Activated naive CD4-positive, alpha-beta T cell treated with anti-CD3 and anti-CD28 coated beads, Interleukin-2, amount 50 U/mL, for 24 hours (primary cell): ENCODE measurements around the gene SCAF8.

ENCODE experiments used
- H3K27ac Mint-ChIP-seq: one replicate; pipeline ENCODE4 v1.8.0; 2021; ENCODE audit warnings: mild to moderate bottlenecking, mixed read lengths
- H3K27me3 Mint-ChIP-seq: one replicate; pipeline ENCODE4 v1.8.0; 2021; ENCODE audit warnings: mixed read lengths
- H3K36me3 Mint-ChIP-seq: one replicate; pipeline ENCODE4 v1.8.0; 2021; ENCODE audit warnings: mixed read lengths
- H3K4me1 Mint-ChIP-seq: one replicate; pipeline ENCODE4 v1.8.0; 2021; ENCODE audit warnings: mixed read lengths
- H3K4me3 Mint-ChIP-seq: one replicate; pipeline ENCODE4 v1.8.0; 2021; ENCODE audit warnings: mild to moderate bottlenecking, mixed read lengths
- H3K9me3 Mint-ChIP-seq: one replicate; pipeline ENCODE4 v1.8.0; 2021; ENCODE audit warnings: mixed read lengths

SCAF8 gene

GRCh38 chr6:154835307-154835706 lies 102.1 kb downstream of the SCAF8 start:
- Mint-ChIP-seq H3K9me3 (no peaks in the 10 kb centered on the region), H3K36me3 (peaks cover 10% of the 10 kb centered on the region), H3K27ac (no peak overlapping the region), H3K27me3 (no peaks in the 10 kb centered on the region), H3K4me3 (no peak overlapping the region), H3K4me1 (peaks cover 41% of the 10 kb centered on the region)

- H3K4me3 Mint-ChIP-seq: no peak overlapping the region
- H3K9me3 Mint-ChIP-seq: no peaks in the 10 kb centered on the region
- no peaks in the 10 kb centered on the region for H3K27me3 Mint-ChIP-seq
- H3K4me1 Mint-ChIP-seq: peaks cover 46% of the 10 kb centered on the region
- H3K36me3 Mint-ChIP-seq: peaks cover 10% of the 10 kb centered on the region
- peak overlapping the region; percentile 5 for H3K27ac Mint-ChIP-seq
Measured at GRCh38 chr6:154839546-154839945, 106.3 kb downstream of the SCAF8 start.

GRCh38 chr6:154840363-154840762 lies 107.1 kb downstream of the SCAF8 start:
- Mint-ChIP-seq H3K9me3 (no peaks in the 10 kb centered on the region), H3K27me3 (no peaks in the 10 kb centered on the region), H3K27ac (no peak overlapping the region), H3K4me3 (no peak overlapping the region), H3K4me1 (peaks cover 48% of the 10 kb centered on the region), H3K36me3 (peaks cover 10% of the 10 kb centered on the region)

- no peak overlapping the region for H3K4me3 Mint-ChIP-seq
- H3K27me3 Mint-ChIP-seq: no peaks in the 10 kb centered on the region
- no peak overlapping the region for H3K27ac Mint-ChIP-seq
- peaks cover 49% of the 10 kb centered on the region for H3K4me1 Mint-ChIP-seq
- peaks cover 10% of the 10 kb centered on the region for H3K36me3 Mint-ChIP-seq
- H3K9me3 Mint-ChIP-seq: no peaks in the 10 kb centered on the region
Measured at GRCh38 chr6:154841109-154841508, 107.9 kb downstream of the SCAF8 start.

DNA sequence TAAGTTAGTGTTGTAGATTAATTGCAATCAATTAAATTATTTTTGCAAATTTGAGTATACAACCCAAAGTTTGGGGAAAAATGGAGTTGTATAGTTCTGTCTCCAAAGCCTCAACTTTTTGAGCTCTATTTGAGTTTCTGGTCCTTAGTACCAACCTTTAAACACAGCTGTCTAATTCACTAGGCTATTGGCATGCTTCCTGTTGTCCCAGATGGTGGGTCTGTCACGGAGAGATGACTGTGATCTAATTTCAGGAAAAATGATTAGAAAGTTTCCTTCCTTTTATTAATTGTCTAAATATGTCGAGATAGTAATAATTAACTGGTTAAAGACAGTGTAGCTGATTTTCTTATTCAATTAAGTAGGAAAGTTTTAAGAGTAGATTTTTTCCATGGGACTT lies 109.6 kb downstream of the SCAF8 start:
- peaks cover 59% of the 10 kb centered on the region for H3K4me1 Mint-ChIP-seq
- peaks cover 13% of the 10 kb centered on the region for H3K36me3 Mint-ChIP-seq
- H3K4me3 Mint-ChIP-seq: no peak overlapping the region
- H3K27me3 Mint-ChIP-seq: no peaks in the 10 kb centered on the region
- no peak overlapping the region for H3K27ac Mint-ChIP-seq
- H3K9me3 Mint-ChIP-seq: no peaks in the 10 kb centered on the region

- no peak overlapping the region for H3K27ac Mint-ChIP-seq
- H3K4me3 Mint-ChIP-seq: no peak overlapping the region
- H3K4me1 Mint-ChIP-seq: peaks cover 53% of the 10 kb centered on the region
- H3K27me3 Mint-ChIP-seq: no peaks in the 10 kb centered on the region
- no peaks in the 10 kb centered on the region for H3K9me3 Mint-ChIP-seq
- peaks cover 12% of the 10 kb centered on the region for H3K36me3 Mint-ChIP-seq
Measured at GRCh38 chr6:154847318-154847717, 114.1 kb downstream of the SCAF8 start.

DNA sequence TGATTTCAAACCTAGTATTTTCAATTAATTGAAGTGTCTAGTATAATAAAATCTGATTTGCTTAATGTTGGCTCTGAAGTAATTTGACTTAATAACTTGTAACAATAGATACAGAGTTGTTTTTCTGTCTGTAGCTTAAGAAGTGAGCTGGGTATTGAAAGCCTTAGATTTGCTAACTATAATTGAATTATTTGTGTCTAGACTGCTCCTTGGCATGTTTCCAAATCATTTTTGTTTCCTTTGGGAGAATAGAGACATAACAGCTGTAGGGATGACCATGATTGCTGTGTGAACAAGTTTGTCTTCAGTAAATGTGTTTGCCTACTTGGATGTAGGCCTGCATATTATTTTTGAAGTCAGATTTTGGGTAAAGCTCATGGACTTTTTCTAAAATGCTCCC lies 115.4 kb downstream of the SCAF8 start:
- Mint-ChIP-seq H3K4me3 (no peak overlapping the region), H3K27ac (no peak overlapping the region), H3K4me1 (peaks cover 45% of the 10 kb centered on the region), H3K9me3 (no peaks in the 10 kb centered on the region), H3K27me3 (no peaks in the 10 kb centered on the region), H3K36me3 (peaks cover 15% of the 10 kb centered on the region)

GRCh38 chr6:154849475-154849874 lies 116.3 kb downstream of the SCAF8 start:
- no peaks in the 10 kb centered on the region for H3K9me3 Mint-ChIP-seq
- H3K4me3 Mint-ChIP-seq: no peak overlapping the region
- H3K4me1 Mint-ChIP-seq: peaks cover 40% of the 10 kb centered on the region
- no peak overlapping the region for H3K27ac Mint-ChIP-seq
- H3K36me3 Mint-ChIP-seq: peaks cover 16% of the 10 kb centered on the region
- H3K27me3 Mint-ChIP-seq: no peaks in the 10 kb centered on the region

GRCh38 chr6:154852687-154853086 lies 119.5 kb downstream of the SCAF8 start:
- Mint-ChIP-seq H3K9me3 (no peaks in the 10 kb centered on the region), H3K27me3 (no peaks in the 10 kb centered on the region), H3K36me3 (peaks cover 16% of the 10 kb centered on the region), H3K4me3 (no peak overlapping the region), H3K4me1 (peaks cover 17% of the 10 kb centered on the region), H3K27ac (no peak overlapping the region)

GRCh38 chr6:154857529-154857928 lies 124.3 kb downstream of the SCAF8 start:
- peaks cover 14% of the 10 kb centered on the region for H3K4me1 Mint-ChIP-seq
- H3K27me3 Mint-ChIP-seq: no peaks in the 10 kb centered on the region
- no peak overlapping the region for H3K4me3 Mint-ChIP-seq
- peaks cover 14% of the 10 kb centered on the region for H3K36me3 Mint-ChIP-seq
- no peaks in the 10 kb centered on the region for H3K9me3 Mint-ChIP-seq
- H3K27ac Mint-ChIP-seq: no peak overlapping the region

DNA sequence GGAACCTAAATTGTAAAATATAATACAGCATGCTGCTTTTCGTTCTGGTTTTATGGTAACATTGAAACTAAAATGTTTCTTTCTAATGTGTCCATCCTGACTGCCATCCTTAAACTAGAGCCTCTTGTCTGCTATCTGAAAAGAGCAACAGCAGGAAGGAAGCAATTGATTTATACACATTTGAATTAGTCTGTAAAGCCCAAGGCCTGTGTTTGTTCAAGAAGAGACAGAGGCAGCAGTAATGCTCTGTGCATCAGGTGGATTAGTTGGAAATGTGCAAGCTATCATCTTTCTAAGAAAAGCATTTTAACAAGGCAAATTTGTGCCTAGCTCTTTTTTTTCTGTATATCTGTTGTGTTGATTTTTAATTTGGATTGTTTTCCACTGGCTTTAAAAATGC lies 128.6 kb downstream of the SCAF8 start:
- Mint-ChIP-seq H3K4me1 (peaks cover 18% of the 10 kb centered on the region), H3K9me3 (no peaks in the 10 kb centered on the region), H3K36me3 (peaks cover 8% of the 10 kb centered on the region), H3K27me3 (no peaks in the 10 kb centered on the region), H3K27ac (no peak overlapping the region), H3K4me3 (no peak overlapping the region)

GRCh38 chr6:154862536-154862935 lies 129.3 kb downstream of the SCAF8 start:
- Mint-ChIP-seq H3K27ac (no peak overlapping the region), H3K27me3 (no peaks in the 10 kb centered on the region), H3K4me1 (peaks cover 18% of the 10 kb centered on the region), H3K9me3 (no peaks in the 10 kb centered on the region), H3K4me3 (no peak overlapping the region), H3K36me3 (peaks cover 8% of the 10 kb centered on the region)

DNA sequence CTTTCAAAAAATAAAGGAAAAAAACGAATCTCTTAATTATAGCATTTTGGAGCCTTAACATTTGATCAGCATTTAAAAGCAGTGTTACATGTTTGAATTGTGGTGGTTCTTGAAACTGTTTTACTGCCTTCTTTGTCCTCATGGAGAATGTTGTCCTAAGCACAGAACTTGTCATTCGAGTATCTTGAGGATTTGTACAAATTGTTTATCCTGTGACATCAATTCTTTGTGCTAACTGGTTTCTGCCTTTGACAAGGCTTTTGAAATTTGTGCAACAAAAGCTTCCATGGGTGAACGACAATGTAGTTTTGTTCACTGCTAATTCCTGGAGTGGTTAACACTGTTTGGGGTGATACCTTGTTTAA lies 130.8 kb downstream of the SCAF8 start:
- Mint-ChIP-seq H3K4me3 (no peak overlapping the region), H3K4me1 (peaks cover 23% of the 10 kb centered on the region), H3K9me3 (no peaks in the 10 kb centered on the region), H3K36me3 (peaks cover 8% of the 10 kb centered on the region), H3K27ac (peak overlapping the region; percentile 2), H3K27me3 (no peaks in the 10 kb centered on the region)

GRCh38 chr6:154865291-154865690 lies 132.1 kb downstream of the SCAF8 start:
- Mint-ChIP-seq H3K27ac (peak overlapping the region; percentile 46), H3K9me3 (no peaks in the 10 kb centered on the region), H3K36me3 (peaks cover 6% of the 10 kb centered on the region), H3K4me1 (peaks cover 16% of the 10 kb centered on the region), H3K4me3 (no peak overlapping the region), H3K27me3 (no peaks in the 10 kb centered on the region)

DNA sequence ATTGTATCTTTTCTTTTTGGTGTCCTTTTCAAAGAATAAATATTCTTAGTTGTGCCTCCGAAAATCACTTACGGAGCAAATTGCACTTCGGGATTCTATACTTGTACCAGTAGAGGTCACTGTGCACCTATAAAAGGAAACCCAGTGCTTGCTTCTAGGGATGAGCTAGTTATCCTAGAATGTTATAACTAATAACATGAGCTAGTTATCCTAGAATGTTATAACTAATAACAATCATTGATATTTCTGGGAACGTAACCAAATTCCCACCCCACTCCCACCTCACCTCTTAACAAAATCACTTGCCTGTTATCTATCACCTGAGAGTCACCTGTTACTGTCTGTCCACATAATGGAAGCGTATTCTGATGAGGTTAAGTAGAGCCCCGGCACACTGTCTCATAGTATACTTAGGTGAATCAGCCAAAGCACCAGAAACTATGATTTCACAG lies 135.0 kb downstream of the SCAF8 start:
- Mint-ChIP-seq H3K27ac (no peak overlapping the region), H3K27me3 (no peaks in the 10 kb centered on the region), H3K4me3 (no peak overlapping the region), H3K4me1 (peaks cover 16% of the 10 kb centered on the region), H3K9me3 (no peaks in the 10 kb centered on the region), H3K36me3 (peaks cover 4% of the 10 kb centered on the region)

- H3K36me3 Mint-ChIP-seq: no peaks in the 10 kb centered on the region
Measured at GRCh38 chr6:154872542-154873114, 139.4 kb downstream of the SCAF8 start.

GRCh38 chr6:154873546-154873945 lies 140.3 kb downstream of the SCAF8 start:
- Mint-ChIP-seq H3K27me3 (no peaks in the 10 kb centered on the region), H3K4me3 (no peak overlapping the region), H3K27ac (no peak overlapping the region), H3K4me1 (peaks cover 11% of the 10 kb centered on the region), H3K9me3 (no peaks in the 10 kb centered on the region), H3K36me3 (no peaks in the 10 kb centered on the region)

More at GRCh38 chr6:154872542-154873114, 139.4 kb downstream of the SCAF8 start:
- peaks cover 9% of the 10 kb centered on the region for H3K4me1 Mint-ChIP-seq
- H3K27me3 Mint-ChIP-seq: no peaks in the 10 kb centered on the region
- no peak overlapping the region for H3K27ac Mint-ChIP-seq
- H3K9me3 Mint-ChIP-seq: no peaks in the 10 kb centered on the region
- no peak overlapping the region for H3K4me3 Mint-ChIP-seq
